ENCODE results near the gene BAX. TPM values are rescaled to one million over a fixed set of nuclear protein-coding genes. Genes with fewer than 3 reads are reported as not detected.

Gene BAX
- total and polyA plus RNA-seq, 2 of the 13 experiments (the other 11 are each of a cell fraction or from before 2014, with no cell fraction given), result 139 to 176 TPM

- TF ChIP-seq ZNF318 (CRISPR knock-in tag; IDR thresholded peaks at IDR 0.05) (peak; percentile 84), MAZ (IDR thresholded peaks at IDR 0.05; ENCODE audit: borderline replicate concordance, low read depth, low read length) (peak; percentile 84), MAZ (CRISPR knock-in tag; IDR thresholded peaks at IDR 0.05; ENCODE audit: low read depth) (peak; percentile 93), SOX6 (IDR thresholded peaks at IDR 0.05) (no peak), SOX6 (CRISPR knock-in tag; IDR thresholded peaks at IDR 0.05) (peak; percentile 69), PATZ1 (CRISPR knock-in tag; IDR thresholded peaks at IDR 0.05) (peak; percentile 92), SMC3 (IDR thresholded peaks at IDR 0.05; ENCODE audit: low read length) (no peak), ARNTL (CRISPR knock-in tag; IDR thresholded peaks at IDR 0.05) (peak; percentile 95), MED1 (CRISPR knock-in tag; IDR thresholded peaks at IDR 0.05) (peak; percentile 92), ZNF3 (CRISPR knock-in tag; IDR thresholded peaks at IDR 0.05) (peak; percentile 28; the same call in 1 of the 2 replicates), HHEX (CRISPR knock-in tag; IDR thresholded peaks at IDR 0.05) (no peak), THAP11 (CRISPR knock-in tag; IDR thresholded peaks at IDR 0.05) (peak; percentile 36; the same call in 1 of the 2 replicates), HDAC6 (IDR thresholded peaks at IDR 0.05; ENCODE audit: low read depth, low read length) (peak; percentile 39; the same call in 1 of the 2 replicates), HNRNPLL (IDR thresholded peaks at IDR 0.05; ENCODE audit: low read depth, low read length, poor library complexity, severe bottlenecking) (peak; percentile 63), MIER3 (CRISPR knock-in tag; IDR thresholded peaks at IDR 0.05; ENCODE audit: borderline replicate concordance) (peak; percentile 70; the same call in 1 of the 2 replicates), RBM39 (IDR thresholded peaks at IDR 0.05; ENCODE audit: low read depth, low read length, poor library complexity, severe bottlenecking) (peak; percentile 99), ZNF232 (CRISPR knock-in tag; IDR thresholded peaks at IDR 0.05; ENCODE audit: borderline replicate concordance) (peak; percentile 82; the same call in 1 of the 2 replicates), ZNF552 (CRISPR knock-in tag; IDR thresholded peaks at IDR 0.05; ENCODE audit: borderline replicate concordance) (no peak)
- TF ChIP-seq, protein P1, sequence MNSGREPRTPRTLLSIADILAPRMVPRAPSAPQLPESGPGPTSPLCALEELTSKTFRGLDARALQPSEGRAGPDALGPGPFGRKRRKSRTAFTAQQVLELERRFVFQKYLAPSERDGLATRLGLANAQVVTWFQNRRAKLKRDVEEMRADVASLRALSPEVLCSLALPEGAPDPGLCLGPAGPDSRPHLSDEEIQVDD (CRISPR knock-in tag; IDR thresholded peaks at IDR 0.05; ENCODE audit: borderline replicate concordance), result no peak
Observed at GRCh38 chr19:48965040-48965805, 10.5 kb downstream of the BAX start, which contains the start of gene FTL (continued).
